Right kidney (tissue), 1 donor: ENCODE results near the gene FAM13A.

Experiments used
- DNase-seq: peaks from one replicate; pipeline ENCODE4 v3.0.0-alpha.2; 2016

The FAM13A gene

DNA sequence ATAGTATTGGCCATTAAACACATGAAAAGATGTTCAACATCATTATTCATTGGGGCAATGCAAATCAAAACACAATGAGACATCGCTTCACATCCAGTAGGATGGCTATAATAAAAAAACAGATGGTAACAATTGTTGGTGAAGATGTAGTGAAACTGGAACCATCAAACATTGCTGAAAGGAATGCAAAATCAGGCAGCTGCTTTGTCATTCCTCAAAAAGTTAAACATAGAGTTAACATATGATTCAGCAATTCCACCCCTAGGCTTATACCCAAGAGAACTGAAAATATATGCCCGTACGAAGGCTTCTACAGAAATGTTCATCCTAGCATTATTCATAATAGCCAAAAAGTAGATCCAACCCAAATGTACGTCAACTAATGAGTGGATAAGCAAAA, 215.3 kb downstream of the FAM13A start:
- DNase-seq: no peak

DNA sequence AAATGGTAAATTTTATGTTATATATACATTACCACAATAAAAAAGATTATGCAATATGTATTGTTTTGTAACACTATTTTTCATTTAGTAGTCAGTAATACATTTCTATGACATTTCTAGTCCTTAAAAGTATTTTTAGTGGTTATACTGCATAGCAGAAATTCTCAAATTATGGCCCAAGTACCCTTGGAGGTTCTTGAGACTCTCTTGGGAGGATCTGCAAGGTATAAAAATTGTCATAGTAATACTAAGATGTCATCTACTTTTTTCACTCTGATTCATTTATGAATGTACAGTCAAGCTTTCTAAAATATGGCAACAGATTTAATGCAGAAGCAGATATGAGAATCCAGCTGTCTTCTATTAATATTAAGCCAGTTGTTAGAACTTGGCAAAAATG, 220.8 kb downstream of the FAM13A start:
- DNase-seq: no peak

DNA sequence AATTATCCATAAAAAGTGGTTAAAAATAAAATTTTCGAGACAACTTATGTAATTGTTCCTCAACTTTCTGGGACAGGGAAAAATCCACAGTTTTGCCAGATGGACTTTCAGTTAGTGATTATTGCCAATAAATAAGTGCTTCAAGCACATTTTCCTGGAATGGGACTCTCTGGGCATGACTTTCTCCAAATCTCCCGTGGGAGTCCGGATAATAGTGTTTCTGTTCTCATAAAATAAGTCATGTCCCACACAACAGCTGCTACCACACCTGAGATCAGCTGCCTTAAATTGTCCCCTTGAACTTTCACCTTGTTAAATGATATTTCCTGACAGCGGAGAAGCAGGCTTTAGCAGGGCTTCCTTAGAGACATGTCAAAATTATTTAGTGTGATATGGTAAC, 226.0 kb downstream of the FAM13A start:
- DNase-seq: no peak

DNA sequence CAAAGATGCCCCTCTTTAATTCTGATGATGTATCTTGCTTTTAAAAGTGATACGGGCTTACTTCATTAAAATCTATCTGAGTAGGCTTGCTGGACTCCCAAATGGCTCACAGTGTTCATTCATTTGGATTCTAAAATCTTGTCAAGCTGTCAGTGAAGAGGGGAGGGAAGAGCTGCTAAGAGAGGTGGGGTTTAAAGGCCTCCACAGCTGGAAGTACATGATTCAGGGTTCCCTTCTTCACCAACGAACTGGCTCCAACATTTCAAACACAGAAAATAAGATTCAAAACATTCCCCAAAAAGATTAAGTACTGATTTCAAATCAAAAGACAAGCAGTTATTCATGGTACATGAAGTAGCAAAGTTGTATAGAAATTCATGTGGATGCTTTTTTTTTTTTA, 226.4 kb downstream of the FAM13A start:
- DNase-seq: no peak

DNA sequence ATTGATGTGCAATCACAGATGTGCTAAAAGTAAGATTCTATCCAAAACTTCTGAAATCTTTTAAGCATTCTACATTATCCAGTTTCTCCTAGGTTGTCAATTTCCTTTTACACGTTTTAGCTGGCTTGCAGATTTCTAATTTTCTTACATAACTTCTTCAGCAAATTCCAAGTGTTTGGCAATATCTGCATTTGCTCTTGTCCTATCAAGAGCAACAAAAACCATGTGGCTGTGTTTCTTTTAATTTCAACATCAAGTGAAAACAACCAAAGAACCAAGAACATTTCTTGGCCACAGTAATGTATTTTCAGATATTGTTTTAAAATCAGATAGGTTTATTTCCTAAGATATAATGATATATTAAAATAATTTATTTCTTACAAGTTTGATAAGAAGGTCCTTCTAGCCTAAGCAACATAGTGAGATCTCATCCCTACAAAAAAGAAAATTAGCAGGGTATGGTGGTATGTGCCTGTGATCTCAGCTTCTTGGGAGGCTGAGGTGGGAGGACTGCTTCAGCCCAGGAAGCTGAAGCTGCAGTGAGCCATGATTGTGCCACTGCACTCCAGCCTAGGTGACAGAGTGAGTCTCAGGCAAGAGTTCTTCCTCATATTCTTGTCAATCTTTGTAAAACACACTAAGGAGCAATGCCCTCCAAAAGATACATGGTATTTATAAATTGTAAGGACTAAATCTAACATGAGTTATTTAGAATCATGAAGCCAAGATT, 228.0 kb downstream of the FAM13A start:
- DNase-seq: no peak

DNA sequence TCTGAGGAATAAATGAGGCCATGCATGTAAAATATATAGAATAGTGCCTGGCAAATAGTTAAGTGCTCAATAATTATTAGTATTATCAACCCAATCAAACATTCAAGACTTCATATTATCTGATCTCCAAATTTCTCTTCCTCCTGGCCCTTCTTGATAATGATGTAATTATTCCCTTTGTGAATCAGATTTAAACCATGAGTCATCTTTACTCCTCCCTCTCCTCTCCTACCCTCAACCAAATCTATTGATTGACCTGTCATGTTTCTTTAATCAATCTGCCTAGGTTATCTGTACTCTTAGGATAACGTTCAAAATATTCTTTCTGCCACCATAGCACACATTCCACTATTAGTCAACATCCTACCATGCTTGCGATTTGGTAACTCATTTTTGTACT, 229.5 kb downstream of the FAM13A start:
- no peak for DNase-seq

DNA sequence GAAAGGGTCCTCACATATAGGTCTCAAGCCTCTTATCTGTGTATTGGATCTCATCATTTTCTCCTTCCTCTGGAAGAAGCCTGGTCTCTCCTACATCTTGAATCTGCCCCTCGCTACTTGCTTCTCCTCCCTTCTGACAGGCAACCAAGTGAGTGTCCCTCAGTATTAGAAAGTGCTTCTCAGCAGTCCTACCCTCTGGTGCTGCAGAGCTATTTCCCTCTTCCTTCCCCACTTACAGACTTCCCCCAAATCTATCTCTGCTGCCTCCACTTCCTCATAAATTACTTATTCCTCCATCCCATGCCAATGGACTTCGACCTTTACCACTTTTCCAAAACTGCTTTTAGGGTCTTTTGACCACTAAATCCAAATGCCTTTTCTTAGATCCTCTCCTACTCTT, 230.2 kb downstream of the FAM13A start:
- DNase-seq: no peak

DNA sequence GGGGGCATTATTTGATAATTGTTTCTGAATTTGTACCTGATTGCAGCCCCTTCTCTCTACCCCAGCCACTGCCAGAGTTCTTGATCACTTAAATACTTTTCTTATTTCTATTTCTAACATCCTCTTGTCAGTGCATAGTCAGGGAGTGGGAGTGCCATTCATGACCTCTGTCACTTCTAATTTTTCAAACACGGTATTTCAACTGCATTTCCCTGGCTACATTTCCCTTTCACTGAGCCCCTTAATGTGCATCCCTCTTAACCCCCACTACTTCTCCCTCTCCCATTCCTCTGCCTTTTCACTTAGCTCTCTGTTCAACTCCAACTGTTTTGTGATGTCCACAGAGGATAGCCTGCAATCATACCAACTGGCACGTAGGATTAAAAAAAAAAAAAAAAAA, 231.1 kb downstream of the FAM13A start:
- DNase-seq: no peak

DNA sequence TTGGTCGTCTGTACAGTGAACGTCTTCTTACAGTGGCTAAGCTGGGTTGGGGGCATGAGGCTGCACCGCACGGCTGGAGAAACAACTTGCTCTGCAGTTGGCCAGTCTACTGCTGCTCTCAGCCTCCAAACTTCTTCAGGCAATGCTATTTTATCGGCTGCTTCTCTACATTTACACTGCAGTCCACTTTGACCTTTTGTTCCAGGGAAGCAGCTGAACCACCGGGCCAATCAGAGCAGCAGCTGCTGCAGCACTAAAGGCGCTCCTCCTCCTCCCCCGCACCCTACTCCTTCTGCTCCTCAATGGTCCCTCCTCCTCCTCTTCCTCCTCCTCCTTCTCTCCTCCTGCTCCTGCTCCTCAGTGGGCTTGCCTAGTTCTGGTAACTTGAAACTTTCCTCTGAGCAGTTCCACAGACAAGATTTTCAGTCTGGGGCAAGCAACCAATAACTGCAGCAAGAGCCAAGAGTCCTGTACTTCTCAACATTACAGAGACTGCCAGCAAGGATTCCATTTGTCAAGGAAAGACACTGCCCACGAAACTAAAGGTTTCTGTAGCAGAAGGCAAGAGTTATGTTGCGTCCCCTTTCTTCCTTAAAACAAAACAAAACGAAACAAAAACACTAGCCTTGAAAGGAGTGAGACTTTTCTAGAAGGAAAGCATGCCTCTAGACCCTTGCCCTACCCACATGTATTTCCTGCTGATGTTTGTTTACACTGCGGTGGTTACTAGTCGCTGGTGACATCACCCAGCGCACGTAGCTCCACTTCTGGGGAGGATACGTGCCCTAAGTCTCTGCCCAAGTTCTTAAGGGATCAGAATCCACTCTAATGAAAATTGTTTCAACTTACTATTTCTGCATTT, 233.7 kb downstream of the FAM13A start:
- DNase-seq: peak; percentile 82

DNA sequence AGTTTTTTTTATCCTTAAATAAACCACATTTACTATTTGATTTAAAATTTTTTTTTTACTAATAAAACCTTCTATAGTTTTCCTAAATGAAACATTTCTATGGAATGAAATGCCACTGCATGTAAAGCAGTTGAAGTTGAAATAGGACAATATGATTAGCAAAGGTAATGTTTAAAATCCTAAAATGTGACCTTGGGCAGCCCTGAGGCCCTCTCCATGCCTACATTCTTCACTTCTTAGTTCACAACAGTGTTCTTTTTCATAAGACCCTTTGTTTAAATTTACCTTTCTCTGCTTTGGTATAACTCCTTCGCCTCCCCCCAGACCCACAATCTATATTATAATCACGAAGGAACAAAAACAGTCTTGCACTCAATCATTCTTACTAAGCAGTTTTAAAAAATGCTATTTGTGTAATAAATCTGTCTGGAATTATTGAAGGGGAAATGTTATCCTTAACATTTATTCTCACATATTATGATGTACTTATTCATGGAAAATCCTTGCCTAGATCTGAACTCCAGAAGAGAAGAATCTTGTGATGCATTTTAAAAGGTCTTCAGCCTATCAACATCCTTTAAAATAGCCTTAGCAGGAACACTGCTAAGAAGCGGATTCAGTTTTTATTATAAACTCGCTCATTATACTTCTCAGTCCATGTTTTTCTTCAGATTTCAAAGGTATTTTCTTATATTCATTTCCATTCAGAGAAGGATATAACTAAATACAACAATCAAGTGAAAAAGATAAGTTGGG, 234.8 kb downstream of the FAM13A start:
- DNase-seq: no peak

DNA sequence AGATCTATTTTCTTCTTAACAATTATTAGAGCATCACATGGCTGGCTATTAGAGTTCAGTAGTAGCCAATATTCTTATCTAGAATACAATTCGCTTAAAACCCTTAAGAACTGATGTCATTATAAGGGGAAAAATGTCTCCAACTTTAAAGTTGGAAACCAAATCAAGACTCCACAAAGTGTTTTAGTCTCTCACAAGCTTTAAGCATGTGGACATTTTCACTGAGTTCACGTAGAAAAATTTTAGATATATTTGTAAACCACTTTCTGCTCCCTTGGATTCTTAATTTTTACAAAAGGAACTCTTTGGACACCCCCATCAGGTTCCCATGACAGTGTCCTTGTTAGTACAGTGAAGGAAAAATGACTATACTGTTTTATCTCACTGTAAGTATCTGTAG, 235.5 kb downstream of the FAM13A start:
- no peak for DNase-seq

DNA sequence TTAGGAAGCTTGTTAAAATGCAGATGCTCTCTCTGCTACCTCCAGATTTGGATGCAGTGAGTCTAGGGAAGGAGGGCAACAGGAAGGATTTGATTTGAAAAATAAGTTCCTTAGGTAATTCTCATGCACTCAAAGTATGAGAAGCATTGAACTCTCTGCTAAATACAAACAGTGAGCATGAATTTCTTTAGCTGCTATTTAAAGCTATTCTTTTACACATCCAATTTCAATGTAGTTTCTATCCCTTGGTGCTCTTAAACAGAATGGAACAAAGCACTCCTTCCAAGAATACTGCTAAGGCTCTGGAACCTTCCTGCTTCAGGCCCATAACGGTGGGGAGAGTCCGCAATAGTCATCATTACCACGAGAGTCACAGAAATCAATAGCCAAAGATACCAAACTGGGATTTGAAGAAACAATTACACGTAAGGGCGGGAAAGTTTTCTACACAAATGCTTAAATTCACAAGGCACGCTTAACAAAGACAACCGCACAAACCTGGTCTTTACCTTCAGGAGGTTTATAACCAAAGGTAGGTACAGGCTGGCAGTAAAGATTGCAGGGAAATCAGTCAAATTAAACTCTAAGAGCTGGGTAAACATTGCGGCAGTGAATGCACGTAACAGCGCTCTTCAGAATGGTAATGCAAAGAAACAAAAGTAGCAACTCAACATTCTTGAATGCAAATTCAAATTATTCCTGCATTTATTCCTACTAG, 236.1 kb downstream of the FAM13A start:
- DNase-seq: no peak

DNA sequence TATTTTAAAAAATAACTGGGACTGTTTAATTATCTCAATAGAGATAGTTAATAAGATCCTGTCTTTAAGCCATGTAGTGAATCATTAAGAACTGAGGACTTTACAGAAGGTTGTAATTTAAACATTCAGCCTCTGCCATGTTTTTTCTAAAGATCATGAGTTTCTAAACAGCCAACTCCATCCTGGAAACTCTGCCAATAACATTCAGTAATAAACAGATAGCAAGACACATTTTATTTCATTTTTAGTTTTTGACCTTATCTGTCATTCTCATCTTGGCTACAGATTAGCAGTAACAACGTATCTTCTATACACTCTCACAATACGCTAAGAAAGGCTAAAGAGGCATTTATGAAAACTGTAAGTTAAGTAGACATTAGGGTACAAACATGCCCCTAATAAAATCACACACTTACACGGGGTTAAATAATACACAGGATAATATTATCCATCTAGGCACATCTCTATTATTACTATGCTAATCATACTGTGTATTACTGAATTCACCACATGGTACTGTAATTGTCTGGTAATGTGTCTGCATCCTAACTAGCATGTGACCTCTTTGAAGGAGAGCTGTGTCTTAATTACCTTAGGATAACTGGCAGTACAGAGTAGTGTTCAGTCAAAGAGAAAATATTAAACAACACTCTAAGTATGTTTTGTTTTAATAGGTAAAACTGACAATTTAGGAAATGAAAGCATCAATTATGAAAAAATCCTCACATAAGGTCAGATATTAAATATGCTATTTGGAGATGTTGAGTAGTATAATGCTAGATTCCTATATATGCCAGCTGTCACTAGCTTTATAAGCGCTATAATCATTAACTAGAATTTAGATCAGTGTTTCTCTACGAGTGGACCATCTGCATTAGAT, 236.9 kb downstream of the FAM13A start:
- DNase-seq: no peak

DNA sequence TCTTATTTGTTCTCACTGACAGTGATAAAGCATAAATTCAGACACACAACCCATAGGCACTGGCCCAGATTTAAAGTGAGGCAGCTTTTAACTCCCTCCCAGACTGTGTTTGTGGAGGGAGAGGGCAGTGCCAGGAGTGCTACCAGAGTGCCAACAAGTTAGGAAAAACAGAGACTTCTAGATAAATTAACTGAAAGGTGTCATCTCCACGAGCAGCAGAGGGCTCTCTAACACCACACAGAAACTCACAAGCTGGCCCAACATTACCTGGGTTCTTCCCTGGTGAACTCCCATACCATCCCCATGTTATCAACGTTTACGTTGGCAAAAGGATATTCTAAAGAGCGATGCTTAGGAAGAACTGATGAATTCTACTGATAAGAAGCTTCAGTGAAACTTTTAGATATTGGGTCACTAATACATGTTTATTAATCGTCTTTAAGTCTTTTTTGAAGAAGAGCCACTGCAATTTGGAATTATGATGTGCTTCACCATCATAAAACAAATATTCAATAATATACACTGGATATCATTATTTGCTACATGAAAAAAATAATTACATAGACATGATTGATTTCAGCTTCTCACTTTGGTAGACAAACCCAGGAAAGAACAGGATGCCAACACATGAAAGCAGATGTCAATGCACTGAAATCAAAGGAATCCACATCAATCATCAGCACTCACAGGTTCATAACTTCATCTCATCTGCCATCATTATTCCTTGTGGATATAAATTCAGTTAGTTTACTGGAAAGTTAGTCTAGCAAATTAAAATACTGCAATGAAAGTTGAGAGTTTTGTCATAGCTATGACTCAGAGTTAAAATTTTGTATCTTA, 238.1 kb downstream of the FAM13A start:
- DNase-seq: no peak

DNA sequence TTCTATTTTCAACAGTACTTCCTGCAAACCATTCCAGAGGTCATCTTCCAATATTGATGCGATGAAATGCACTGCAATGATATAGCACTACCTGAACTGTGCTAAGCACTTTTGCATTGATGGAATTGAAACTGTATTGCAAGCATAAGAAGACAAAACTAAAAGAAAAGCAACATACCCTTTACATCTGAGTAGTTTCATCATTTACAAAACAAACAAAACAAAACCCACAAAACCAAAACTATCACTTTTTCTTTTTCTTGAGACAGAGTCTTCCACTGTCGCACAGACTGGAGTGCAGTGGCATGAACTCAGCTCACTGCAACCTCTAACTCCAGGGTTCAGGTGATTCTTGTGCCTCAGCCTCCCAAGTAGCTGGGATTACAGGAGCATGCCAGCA, 239.2 kb downstream of the FAM13A start:
- no peak for DNase-seq

DNA sequence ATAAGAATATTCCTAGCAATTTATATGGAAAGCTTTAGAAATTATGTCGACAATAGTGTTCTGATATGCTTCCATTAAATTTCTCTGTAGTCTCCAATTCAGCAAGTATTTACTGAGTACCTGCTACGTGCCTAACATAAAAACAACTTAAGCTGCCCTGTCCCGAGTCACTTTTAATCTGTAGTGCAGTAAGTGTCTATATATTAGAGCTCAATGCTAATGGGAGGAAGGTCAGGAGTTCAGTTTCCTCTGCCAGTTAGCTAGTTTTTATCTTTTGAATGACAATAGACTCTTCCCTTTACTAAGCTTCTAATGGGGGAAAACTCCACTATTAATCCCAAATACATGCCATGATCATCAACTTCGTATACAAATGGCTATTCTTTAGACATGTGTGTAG, 240.6 kb downstream of the FAM13A start:
- no peak for DNase-seq

DNA sequence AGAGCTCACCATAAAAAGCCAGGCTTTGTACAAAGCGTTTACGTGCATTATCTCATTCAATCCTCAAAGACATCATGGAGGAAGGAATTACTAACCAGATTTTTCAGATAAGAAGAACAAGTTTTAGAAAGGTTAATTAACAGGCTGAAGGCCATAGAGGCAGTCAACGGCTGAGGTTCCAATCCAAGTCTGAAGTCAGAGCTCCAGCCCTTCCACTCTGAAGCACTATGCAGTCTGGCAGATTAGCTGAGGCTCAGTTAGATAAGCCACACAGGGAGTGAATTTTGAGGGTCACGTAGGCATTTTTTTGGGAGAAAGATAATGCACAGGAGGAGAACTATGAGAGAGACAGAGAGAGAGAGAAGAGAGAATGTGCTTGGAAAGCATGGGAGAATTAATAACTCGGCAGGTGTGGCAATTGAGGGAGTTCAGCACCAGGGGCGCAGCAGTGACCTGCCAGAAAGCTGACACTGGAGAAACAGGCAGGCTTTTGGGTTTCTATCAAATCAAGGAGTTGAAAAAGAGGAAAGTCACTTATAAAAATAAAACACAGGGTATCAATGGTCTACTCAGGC, 242.9 kb downstream of the FAM13A start:
- no peak for DNase-seq

DNA sequence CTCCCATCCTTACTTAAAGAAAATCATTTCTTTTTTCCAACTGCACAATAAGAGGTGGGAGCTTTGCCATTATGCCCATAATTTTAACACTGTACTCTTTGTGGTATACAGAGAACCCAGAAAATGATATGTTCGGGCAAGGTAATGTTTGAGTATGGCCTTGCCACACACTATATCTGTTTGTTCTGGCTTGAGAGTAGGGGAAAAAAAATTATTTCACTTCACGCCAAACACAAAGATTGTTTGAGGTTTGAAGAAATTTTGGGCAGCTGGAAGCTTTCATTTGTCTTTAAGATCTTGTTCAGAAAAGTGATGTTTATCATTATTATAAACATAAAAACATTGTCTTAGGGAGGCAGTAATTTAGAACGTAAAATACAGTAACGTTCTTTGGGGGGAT, 244.0 kb downstream of the FAM13A start:
- no peak for DNase-seq

DNA sequence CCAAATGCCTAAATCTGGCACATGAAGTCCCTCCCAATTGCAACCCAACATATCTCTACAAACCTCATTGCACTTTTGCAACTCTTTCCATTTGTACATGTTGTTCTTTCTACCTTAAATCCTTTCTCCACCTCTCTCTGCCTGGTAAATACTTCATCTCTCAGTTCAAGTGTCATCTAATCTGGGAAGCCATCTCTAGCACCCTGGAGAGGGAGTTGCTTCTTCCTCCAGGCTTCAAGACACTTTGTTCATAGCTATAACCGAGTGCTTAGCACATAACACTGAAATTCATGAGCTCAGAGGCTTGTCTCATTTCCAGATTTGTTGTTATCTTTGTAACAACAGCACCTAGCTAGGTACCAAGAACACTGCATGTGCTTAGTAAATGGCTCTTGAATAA, 244.6 kb downstream of the FAM13A start:
- DNase-seq: no peak

DNA sequence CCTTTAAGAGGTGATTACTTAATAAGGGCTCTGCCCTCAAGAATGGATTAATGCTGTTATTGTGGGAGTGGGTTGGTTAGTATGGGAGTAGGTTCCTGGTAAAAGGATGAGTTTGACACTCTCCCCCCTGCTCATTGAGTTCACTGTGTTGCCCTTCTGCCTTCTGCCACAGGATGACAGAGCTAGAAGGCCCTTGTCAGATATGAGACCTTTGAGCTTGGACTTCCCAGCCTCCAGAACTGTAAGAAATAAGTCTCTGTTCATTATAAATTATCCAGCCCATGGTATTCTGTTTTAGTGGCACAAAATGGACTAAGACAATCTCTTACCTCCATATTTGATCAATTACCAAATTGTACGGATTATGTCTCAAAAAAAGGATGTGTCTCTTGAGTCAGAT, 245.1 kb downstream of the FAM13A start:
- no peak for DNase-seq
